GM19035 (cell line): ENCODE data around the gene SFXN2.
"Not testable (repeated sequence)": the region's sequence is repeated elsewhere in the genome, so short reads cannot be mapped to it uniquely, and the experiment has no call there.

ENCODE experiments used
- ATAC-seq: cut with Tn5 transposase; IDR thresholded peaks from one replicate; pipeline ENCODE4 v1.9.1; 2021; ENCODE audit not compliant: unreplicated experiment

Gene SFXN2, protein sequence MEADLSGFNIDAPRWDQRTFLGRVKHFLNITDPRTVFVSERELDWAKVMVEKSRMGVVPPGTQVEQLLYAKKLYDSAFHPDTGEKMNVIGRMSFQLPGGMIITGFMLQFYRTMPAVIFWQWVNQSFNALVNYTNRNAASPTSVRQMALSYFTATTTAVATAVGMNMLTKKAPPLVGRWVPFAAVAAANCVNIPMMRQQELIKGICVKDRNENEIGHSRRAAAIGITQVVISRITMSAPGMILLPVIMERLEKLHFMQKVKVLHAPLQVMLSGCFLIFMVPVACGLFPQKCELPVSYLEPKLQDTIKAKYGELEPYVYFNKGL

DNA sequence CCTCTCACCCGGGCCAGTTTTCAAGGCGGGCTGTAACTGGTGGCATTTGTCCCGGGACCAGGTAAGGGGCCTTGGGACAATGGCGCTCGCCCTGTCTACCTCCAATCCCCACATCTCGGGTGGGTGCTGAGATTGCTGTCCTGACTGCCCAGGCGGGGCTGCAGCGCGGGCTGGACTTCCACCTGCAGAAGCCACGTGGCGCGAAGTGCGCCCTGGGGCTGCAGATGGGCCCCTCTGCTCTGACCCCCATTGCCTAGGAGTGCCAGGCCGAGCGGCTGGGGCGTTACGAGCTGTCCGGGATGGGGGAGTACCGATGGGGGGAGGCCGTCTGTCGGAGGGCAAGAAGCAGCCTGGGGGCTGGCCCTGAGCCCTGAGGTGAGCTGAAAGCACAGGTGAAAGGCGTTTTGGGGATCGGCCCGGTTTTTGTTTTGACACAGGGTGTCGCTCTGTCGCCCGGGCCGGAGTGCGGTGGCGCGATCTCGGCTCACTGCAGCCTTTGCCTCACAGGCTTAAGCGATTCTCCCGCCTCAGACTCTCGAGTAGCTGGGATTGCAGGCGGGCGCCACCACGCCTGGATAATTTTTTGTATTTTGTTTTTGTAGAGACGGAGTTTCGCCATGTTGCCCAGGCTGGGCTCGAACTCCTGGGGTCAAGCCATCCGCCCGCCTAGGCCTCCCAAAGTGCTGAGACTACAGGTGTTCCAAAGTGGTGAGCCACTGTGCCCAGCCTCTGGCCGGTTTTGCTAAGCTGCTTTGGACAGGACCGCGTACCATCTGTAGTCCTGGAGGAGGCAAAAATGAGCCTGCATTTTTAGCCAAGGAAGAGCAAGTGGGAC is at the start of gene SFXN2:
Gene SFXN2 (plus strand): TSS at position 16 of the 835 bp plus-strand sequence. CDS start 12,001 bp downstream, outside the sequence.
- ATAC-seq: peak; percentile 30

DNA sequence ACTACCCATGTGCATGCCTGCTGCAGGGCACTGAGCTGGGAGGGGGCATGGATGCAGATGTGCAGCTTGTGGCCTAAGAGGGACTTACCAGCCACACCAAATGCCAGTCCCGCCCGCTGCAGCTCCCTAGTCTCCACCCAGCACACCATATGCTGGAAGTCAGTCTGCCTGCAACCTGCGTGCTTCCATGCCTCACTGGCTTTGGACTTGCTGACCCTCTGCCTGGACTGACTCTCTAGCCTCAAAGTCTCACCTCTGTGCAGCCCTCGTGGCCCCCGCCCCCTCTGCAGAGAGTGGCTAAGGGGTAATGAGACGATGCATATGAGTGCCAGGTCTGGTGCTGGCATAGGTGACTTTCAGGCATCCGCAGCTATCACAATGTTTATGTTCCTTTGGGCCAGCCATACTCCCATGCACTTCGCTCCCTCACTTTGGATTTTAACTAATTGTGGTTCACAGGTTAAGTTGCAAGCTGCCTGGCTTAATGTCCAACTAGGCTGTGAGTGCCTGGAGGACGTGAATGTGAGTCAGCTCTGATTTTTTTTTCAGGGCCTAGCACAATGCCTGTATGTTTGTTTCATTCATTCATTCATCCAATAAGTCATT is 48.4 kb upstream of the SFXN2 start:
- no peak for ATAC-seq

DNA sequence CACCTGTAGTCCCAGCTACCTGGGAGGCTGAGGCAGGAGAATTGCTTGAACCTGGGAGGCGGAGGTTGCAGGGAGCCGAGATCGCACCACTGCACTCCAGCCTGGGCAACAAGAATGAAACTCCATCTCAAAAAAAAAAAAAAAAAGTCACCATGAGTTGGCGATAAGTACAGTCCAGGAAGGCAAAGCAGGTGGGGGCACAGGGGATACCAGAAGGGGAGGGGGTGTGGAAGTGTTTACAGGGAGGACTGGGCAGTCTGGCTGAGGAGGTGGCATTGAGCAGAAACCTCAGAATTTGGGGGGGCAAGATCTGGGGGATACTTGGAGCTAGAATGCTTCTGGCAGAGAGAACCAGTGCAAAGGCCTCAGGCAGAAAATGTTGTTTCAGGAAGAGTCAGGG is 47.0 kb upstream of the SFXN2 start:
- ATAC-seq: not testable (repeated sequence)

DNA sequence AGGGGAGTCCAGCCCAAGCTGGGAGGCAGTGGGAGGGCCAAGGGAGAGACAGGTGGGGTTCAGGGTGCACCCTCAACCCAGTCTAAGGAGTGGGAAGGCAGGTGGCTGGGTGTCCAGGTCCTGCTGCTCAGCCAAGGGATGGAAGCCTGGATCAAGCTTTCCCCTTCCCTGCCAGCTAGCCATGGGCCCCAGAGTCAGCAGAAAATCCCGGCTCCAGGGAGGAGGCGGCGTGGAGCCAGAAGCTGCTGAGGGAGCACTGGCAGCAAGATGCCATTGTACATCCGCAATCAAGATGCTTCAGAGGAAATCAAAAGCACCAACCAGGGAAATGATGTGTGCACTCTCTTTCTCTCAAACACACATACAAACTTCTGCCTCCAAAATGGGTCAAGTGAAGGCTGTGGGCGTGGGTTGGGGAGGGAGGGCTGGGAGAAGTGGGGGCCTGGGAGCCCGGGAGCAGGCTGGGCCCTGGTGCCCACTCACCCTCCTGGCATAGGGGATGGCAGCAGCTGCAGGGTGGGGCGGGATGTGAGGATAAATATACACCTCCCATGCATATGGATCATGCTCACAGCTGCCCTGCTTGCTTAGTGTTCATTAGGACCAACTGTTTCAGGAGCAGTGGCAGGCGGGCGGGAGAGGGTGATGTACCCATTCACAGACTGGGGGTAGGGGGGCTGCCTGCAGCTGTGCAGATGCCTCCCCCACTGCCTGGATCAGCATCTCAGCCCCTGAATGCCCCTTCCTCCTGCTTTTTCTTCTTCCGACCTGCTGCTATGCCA is 45.9 kb upstream of the SFXN2 start:
- no peak for ATAC-seq

DNA sequence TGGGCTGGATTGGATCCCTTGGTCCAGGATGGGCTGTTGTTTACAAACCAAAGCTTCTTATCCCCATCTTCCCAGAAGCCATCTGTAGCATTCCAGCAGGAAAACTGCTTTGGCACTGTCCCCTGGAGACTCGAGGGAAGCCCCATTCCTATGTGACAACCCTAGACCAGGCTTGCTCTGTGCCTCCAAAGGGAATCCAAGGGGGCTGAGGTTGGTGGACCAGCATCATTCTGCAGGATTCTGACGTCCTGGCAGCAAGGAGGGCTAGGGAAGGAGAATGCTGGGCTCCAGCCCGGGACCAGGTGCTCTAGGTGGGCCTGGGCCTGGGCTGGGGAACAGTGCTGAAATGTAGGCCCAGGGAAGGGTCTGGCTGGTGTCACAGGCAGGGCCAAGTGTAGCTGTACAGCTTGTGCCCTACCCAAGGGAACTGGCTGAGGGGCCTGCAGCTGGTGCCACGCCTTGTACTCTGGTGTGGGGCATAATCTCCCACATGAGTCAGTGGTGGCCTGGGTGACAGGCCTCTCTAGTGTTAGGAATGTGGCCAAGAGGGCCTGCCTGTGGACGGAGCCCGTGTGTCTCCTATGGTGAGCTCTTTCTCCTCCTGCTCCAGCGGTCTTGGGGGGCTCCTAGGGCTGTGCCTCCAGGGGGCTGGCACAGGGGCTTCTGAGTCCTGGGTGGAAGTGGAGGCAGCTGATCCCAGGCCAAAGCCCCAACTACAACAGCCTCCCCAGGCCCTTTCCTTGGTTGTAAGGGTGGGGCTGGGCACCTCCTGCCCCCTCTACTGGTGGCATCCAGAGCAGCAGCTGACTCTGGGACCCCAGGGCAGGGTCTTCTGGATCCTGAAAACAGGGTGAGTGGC is 45.0 kb upstream of the SFXN2 start:
- ATAC-seq: no peak

DNA sequence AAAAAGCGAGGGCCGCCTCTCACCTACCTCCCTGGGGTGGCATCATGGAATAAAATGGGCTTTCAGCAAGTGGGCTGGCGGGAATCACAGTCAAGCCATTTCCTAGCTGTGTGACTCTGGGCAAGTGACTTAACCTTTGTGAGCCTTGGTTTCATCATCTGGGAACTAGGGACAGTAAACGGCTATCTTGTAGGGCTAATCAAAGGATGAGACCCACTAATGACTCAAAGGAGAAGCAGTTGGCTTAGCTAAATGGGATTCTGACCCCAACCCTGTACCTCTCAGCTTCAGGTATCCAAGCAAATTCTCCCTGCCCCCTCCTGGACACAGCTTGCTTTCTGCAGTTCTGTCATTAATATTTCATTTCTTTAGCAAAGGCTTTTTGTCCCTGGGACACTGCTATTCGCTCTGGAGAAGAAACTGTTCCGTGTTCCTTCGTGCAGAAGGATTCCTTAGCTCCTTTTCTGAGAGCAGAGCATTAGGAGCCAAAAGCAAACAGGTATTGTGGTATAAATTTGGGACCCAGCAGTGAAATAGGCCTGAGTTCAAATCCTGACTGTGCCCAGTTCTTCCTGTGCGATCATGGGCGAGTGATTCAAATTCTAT is 44.3 kb upstream of the SFXN2 start:
- ATAC-seq: no peak

DNA sequence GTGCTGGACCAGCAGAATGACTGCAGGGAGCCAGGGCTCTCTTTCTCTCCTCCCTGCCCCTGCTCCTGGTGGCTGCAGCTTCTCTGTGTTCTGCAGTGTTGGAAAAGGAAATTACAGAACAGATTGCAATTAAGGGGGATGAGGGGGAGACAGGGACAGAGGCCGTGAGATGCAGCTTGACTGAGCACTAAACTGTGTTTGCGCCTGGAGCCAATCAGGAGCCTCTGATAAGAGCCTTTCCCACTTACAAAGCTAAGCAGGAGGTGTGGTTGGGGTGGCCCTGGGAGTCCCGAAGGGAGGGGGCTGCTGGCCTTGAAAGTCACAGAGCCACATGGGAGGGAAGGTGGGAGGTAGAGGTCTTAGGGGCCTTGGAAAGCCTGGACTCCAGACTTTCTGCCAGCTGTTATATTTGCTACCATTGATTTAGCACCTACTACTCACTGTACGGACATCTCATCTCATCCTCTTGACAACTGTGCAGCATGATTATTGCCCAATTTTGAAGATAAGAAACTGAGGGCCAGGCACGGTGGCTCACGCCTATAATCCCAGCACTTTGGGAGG is 43.5 kb upstream of the SFXN2 start:
- no peak for ATAC-seq

DNA sequence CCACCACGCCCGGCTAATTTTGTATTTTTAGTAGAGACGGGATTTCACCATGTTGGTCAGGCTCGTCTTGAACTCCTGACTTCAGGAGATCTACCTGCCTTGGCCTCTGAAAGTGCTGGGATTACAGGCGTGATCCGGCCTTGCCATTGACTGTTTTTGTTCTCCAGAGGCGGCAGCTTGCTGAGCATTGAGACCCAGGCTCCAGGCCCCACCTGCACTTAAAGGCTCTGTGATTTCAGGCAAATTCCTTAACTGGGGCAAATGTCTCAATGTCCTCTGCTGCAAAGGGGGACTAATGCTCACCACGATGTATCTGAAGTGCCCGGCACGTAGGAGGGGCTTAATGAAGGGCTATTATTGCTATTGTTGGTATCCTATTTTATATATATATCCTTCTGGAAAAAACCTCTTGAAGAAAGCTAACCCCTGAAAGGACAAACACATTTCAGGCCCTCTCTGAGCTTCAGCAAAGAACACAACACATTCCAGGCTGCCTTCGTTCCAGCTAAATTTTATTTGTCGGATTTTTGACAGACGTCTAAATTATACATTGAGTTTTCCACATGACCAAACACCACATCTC is 41.1 kb upstream of the SFXN2 start:
- ATAC-seq: no peak

DNA sequence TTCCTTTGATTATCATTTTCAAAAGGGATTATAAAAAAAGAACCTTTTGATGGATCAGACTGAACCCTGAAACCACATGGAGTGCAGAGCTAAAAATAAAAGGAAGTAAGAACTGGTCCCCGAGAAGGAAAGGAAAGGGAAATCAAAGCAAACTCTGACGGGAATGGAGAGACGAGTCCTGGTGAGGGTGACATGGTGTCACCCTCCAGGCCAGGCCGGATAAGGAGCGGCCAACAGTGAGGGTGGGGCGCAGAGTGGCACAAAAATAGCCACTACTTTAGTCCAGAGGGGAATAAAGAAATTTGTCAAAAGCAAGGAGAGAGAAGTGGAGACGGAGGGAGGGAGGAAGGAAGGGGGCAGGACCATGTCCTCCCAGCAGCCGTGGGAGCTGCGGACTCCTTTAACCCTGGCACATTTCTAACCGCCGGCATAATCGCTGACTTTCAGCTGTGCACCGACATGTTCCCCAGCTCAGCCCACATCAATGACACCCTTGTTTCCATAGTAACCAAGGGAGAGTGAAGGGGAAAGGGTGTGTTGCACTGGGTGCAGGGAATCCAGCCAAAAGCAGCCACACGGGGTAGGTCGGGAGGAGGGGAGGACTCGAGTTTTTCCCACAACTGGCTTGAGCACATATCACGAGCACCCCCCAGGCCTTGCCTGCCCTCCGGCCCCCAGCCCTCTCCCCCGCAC is 40.5 kb upstream of the SFXN2 start:
- no peak for ATAC-seq

DNA sequence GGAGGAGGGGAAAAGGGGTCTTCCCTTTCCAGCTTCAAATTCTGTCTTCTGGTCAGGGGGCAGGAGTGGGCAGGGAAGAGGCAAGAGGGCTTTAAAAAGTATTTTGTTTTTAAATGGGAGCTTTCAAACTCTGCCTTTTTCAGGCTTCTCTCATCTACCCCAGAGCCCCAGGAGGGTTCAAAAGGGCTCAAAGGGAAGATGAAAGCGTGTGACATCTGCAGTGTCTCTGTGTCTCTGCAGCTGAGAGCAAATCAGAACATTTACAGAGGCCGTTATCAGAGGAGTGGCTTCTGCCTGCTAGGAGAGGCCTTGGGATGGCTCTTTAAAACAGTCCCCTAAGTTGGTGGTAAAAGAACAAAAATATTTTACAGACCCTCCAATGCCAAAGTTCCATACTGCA is 39.9 kb upstream of the SFXN2 start:
- no peak for ATAC-seq

DNA sequence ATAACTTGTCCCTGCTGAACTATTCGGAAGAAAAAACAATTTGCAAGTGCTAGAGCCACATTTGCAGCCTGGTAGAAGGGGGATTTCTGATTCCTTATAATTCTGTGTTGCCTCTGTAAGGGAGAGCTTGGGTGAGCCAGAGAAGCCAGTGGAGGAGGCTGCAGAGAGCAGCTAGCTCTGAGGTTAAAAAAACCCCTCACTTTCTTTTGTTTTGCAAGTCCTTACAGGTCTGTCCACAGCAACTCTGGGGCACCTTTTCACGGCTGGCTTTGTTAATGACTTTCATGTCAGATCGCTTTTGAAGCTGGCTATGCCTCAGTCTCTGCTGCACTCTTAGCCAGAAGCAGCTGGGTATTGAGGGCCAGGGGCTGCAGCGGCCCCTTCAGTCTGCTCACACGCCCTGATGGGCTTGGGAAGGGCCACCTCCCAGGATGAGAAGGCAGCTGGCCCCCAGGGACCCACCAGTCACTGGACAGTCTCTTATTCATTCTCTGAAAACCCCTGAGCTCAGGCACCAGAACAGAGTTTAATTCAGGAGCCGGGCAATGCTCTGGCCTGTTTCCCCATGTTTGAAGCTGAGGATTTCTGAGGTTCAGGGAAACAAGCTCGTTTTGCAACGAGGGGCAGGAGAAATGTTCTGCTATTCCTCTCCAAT is 39.3 kb upstream of the SFXN2 start:
- ATAC-seq: no peak

DNA sequence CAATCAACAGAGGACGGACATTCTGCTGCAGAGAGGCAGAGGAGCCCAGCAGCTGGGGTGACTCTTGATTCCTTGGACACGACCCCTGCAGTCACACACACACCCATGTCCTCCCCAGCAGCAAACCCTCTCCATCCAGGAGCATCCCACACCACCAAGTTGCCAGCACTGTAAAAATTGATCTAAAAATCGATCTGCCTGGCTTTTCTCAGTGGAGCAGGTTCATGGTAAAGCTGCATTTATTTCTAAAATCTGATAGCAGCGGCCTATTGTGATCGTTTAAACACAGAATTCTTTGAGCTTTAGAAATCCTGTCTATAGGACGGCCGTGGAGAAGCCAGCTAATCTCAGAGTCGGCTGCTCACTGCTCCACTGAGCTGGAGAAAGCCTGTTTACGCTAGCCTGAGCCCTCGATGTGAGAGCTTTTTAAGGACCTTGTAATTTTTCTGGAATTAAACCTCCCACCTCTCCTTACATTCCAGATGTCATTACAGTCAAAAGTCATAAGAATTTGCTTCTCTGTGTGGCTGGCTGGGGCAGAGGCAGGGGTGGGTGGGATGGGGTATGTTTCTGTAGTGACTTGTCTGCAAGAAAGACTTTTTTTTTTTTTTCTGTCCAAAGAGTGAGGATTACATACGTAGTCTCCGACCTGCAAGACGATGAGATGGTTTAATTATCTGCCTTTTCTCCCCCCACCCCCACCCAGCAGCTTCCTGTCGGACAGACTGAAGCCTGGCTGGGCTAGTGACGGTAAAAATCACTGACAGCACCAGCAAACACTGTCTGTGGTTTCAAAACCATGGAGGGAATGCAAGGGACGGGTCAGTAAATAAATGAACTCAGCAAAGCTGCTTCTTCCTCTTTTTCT is 38.5 kb upstream of the SFXN2 start:
- no peak for ATAC-seq

DNA sequence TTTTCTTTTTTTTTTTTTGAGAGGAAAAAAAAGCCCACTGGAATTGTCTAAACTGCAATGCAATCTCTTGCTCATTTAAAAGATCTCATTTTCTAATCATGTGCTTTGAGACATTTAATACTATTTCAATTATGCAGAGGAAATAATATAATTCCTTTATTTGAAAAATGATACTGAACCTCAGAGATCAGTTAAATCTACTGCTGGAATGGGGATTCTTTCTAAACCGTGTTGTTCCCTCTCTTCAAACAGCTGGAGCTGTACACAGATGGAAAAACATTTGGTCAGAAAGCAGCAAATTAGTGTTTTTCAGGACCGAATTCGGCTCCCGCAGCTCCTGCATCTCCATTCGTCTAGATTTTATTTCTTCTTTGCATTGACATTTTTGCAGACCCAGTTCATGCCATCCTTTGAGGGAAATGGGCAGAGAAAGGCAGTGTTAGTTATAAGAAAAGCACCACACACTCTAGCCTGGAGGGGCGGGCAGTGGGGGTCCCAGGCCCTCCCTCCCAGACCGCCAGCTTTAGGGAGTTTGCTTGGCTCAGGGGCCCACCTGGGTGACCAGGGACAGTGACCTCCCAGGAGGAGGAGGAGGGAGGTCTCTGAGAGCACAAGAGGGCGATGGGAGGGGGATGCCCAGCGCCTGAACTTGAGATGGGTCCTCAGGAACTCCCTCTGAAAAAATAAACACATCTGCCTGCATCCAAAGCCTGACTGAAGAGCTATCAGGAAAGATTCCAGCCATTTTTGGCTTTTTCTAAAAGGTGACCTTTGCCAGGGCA is 37.7 kb upstream of the SFXN2 start:
- ATAC-seq: no peak

DNA sequence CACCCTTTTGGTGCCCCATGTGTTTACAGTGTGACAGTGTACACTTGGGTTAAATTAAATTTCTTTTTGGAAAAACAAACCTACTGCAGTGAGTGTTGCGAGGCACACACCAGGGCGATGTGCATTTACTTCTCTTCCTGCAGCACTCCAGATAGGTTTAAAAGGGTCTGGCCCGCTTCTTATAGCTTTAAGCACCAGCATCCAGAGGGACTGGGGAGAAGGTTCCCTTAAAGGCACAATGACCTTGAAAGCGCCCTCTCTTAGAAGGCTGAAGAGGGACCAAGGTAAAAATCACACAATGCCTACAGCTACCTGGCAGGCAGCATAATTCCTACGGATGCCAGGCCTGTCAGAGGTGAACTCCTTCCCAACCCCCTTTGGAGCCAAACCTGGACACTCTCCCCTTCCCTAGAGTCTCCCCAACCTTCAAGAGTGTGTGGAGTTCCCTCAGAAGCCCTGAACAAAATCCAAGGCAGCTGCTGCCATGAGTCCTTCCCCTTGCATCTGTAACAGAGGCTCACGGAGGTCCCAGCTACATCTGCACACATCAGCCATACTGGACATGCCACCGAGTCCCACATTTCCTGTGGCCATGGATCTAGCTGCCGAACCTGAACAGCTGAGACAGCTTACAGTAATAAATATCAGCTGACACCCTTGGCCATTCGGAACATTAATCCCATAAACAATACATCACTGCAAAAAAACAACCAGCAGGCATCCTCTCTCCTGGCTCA is 36.9 kb upstream of the SFXN2 start:
- ATAC-seq: no peak

DNA sequence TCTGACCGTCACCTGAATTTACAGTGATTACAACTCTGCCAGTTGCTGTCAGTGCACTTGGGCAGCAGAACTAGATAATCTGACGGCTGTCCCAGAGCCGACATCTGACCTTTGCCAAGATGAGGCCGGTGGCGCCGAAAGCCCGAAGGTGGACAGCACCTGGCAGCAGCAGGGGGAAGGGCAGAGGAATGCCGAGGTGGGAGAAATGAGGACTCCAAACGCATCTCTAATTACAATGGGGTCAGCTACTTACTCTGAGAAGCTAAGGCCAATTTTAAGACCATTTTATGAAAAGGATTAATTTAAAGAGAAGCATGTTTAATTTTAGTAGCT is 36.4 kb upstream of the SFXN2 start:
- ATAC-seq: no peak

DNA sequence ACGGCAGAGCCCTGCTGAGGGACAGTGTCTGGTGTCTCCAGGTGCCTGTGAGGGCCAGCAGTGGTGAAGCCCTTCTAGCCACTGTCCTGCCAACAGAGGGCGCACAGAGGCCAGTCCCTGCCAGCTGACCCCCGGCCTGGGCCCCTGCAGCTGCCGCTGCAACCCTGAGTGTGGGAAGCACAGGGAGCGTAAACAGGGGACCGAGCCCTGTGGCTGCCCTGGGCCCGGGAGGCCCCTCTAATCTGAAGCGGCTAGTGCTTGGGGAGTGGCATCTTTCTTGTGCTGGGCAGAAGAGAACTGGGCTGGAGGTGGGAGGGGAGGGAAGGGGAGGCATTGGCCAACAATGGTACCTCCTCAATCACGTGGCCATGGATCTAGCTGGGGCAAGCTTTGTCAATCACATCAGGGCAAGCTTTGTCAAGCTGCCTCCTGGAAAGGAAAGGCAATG is 35.6 kb upstream of the SFXN2 start:
- ATAC-seq: no peak
